T-helper 1 cell (primary cell): ENCODE measurements around the gene CYP46A1.
"Not testable (repeated sequence)": the region's sequence is repeated elsewhere in the genome, so short reads cannot be mapped to it uniquely, and the experiment has no call there.

Experiments
- DNase-seq, 5 donors: peaks; one replicate each; pipeline ENCODE4 v3.0.0-alpha.2; 2012 to 2020

Gene CYP46A1

GRCh38 chr14:99658218-99658845, 25.8 kb upstream of the CYP46A1 start:
- DNase-seq: no peak

GRCh38 chr14:99659333-99659741, 24.8 kb upstream of the CYP46A1 start:
- no peak for DNase-seq

- no peak for DNase-seq
Observed at GRCh38 chr14:99660006-99660566, 24.0 kb upstream of the CYP46A1 start.

- DNase-seq: no peak
Observed at GRCh38 chr14:99660794-99661193, 23.3 kb upstream of the CYP46A1 start.

- not testable (repeated sequence) for DNase-seq
Observed at GRCh38 chr14:99661206-99661605, 22.9 kb upstream of the CYP46A1 start.

DNA sequence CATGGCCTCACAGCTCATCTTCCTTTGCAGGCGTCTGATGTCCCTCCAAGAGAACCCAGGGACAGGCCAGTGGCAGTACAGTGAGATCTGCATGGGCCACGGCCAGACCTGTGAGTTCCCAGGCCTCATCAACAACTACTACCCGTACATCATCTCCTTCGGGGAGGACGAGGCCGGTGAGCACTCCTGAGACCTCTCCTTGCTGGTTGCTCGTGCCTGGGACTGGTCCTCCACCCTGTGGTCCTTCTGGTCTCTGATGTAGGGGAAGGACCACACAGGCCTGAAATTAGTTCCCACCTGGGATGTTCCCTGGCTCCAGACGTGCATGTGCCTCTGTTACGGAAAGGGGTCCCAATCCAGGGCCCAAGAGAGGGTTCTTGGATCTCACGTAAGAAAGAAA, 21.3 kb upstream of the CYP46A1 start:
- no peak for DNase-seq

GRCh38 chr14:99663386-99664057, 20.6 kb upstream of the CYP46A1 start:
- DNase-seq: no peak

DNA sequence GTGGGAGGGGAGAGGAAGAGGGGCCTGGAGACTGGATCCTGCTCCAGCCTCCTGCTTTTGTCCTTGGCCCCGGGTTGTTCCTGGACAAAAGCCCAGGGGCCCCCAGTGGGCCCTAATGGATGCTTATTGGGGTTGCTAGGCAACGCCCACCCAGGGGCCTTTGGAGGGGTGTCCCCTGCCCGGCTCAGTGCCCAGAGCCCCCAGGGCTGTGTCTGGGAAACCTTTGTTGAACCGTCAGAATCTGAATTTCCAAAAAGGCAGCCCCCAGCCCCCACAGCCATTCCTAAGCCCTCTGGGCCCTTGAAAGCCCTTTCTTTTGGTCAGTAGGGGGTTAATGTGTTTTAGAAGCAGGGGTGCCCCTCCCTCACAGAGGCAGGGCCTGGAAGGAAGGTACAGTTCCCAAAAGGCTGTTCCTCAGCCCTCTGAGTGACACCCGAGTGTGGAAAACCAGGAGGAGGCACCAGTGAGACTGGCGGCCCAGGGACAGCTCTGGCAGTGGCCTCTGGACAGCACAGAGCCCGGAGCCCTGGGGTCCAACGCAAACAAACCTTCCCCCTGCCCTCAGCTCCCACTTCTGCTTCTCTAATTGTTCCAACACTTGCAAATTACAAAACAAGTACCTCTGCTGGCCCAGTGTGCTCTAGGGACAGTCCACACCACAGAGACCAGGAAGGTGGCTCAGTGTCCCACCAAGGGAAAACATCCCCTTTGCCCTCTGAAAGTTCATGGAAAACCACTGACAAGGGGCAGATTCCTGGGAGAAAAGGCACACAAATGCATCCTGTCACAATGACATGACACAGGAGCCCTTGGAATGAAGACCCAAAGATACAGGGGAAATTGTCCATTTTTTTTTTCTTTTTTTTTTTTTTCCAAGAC, 19.8 kb upstream of the CYP46A1 start:
- DNase-seq: no peak

GRCh38 chr14:99664937-99665273, 19.2 kb upstream of the CYP46A1 start:
- no peak for DNase-seq

DNA sequence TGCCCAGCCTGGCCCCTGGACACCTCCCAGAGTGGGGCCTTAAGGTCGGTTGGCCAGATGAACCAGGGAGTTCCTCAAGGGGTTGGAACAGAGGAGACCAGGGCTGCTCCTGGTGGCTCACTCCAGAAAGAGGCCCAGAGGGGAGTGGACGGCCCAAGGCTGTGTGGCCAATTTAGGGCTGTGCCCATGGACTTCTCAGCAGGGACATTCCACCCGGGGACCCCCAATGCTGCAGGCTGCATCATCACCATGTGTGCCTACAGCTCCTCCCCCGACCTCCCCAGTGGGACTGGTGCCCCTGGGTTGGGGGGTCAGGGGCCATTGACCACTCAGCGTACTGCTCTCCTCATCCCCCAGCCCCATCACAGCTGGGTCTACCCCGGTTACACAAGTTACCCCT, 17.6 kb upstream of the CYP46A1 start:
- no peak for DNase-seq

GRCh38 chr14:99667045-99667444, 17.1 kb upstream of the CYP46A1 start:
- no peak for DNase-seq

- DNase-seq: no peak
Observed at GRCh38 chr14:99667821-99668220, 16.3 kb upstream of the CYP46A1 start.

GRCh38 chr14:99668307-99669295, 15.5 kb upstream of the CYP46A1 start:
- DNase-seq: no peak

GRCh38 chr14:99670361-99671234, 13.5 kb upstream of the CYP46A1 start:
- DNase-seq: no peak

DNA sequence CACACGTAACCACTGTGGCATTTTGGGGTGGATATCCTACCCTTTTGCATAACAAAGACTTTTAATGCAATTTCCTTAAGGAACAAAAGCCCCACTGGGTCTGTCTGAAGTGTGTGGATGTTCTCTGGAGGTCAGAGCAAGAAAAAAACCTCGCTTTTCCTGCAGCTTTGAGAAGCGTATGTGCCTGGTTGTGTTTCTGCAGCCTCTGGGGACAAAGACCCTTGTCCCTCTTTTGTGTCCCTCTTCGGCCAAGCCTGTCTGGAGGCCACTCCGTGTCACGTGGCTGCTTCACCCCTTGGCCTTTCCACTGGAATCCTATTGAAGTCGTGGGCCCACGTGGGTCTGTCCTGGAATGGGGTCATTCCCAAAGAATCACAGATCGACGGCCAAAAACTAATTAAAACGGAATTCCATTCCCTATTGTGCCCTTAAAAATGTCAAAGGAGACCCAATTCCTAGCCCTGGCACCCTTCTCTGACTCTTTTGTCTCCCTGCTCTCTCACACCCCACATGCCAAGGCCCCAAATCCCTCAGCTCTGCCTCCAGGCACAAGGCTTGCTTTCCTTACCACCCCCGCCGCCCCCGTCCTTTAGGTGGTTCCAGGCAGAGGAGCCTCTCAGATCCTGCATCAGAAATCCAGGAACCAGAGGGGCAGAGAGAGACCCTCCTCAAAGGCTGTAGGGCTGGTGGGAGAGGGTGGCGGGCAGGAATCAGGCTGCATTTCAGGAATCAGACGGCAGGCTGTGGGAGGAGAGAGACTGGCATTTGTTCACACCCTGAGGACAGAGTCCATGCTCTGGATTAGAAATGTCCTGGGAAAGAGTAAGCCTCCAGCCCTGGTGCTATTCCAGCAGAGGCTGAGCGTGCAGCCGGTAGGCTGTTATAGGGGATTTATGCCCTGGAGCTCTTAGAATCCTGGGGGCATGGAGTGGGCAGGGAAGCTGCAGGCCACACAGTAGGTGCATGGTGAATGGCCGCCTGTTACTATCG, 12.6 kb upstream of the CYP46A1 start:
- no peak for DNase-seq

- peak in 1 of 5 donors; percentile 53 for DNase-seq
Observed at GRCh38 chr14:99672506-99673304, 11.4 kb upstream of the CYP46A1 start.

DNA sequence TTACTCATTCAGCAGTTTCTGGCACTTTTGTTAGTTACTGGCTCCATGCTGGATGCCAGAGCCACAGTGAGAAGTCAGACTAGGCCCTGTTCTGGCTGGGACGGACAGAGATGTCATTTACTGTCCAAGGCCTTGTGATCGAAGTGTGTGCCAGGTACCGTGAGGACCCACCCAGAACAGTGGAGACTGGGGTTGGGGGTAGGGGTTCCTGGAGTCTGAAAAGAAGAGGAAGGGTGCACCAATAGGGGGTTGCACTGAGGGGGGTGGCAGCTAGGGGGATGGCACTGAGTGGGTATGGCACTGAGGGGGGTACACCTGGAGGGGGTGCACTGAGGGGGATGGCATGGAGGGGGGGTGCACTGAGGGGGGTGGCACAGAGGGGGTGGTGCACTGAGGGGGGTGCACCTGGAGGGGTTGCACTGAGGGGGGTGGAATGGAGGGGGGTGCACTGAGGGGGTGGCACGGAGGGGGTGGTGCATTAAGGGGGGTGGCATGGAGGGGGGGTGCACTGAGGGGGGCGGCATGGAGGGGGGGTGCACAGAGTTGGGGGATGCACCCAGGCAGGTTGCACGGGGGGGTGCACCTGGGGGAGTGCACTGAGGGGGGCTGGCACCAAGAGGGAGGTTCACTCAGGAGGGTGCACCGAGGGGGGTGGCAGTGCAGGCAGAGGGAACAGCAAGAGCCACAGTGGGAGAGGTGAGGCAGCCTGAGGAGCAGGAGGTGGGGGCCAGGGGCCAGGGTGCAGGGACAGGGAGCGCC, 10.6 kb upstream of the CYP46A1 start:
- DNase-seq: no peak

GRCh38 chr14:99674064-99674650, 9.9 kb upstream of the CYP46A1 start:
- DNase-seq: no peak
